ENCODE data around the gene ROBO3.

- TF ChIP-seq EZH2 (IDR thresholded peaks at IDR 0.05): no peak
- TF ChIP-seq CTCF (IDR thresholded peaks at IDR 0.05): no peak
Observed at GRCh38 chr11:124928942-124929665, 63.9 kb downstream of the ROBO3 start.
